ENCODE results near the gene PTPRR.

The PTPRR gene

DNA sequence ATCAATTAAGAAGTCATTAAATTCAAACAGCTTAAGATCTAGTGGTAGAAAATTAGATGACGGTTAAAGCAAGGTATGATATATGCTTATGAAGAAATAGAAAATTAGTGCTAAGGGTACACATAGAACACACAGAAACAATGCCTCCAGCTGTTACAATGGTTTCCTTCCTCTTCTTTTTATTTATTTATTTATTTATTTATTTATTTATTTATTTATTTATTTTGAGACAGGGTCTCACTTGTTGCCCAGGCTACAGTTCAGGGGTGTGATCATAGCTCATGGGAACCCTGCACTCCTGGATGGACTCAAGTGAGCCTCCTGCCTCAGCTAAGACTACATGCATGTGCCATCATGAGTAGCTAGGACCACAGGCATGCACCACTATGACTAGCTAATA, 34.9 kb upstream of the PTPRR start (continued):
- no peak for TF ChIP-seq ZNF70 (CRISPR knock-in tag; IDR thresholded peaks at IDR 0.05)

DNA sequence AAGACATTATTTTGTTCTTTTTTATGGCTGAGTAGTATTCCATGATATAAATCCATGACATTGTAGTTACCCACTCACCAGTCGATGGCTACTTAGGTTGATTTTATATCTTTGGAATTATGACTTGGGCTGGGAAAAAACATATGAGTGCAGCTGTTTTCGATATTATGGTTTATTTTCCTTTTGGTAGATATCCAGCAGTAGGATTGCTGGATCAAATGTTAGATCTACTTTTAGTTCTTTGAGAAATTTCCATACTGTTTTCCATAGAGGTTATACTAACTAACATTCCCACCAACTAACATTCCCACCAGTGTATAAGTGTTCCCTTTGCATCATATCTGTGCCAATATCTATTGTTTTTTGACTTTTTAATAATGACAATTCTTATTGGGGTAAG, 29.9 kb upstream of the PTPRR start:
- no peak for TF ChIP-seq OSR1 (CRISPR knock-in tag; IDR thresholded peaks at IDR 0.05)
- ATAC-seq: no peak

DNA sequence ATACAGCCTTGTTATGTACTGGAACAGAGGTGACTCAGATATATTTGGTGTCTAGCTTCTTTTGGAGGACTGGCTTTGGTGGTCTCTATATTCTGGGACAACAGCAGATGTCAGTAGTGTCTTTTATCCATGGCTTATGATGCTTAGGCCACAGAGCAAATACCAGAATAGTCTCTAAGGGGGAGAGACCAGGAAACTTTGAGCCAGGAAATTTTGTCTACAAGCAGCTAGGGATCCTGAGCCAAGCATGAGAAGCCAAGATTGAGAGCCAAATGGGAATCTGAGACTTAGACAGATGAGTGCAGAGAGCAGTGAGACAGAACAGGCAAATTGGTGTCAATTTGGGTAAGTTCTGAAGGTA, 28.4 kb upstream of the PTPRR start:
- no peak for ATAC-seq
- TF ChIP-seq PPARA (CRISPR knock-in tag; IDR thresholded peaks at IDR 0.05; ENCODE audit: borderline replicate concordance) (no peak), BACH2 (CRISPR knock-in tag; IDR thresholded peaks at IDR 0.05; ENCODE audit: borderline replicate concordance) (no peak), OSR1 (CRISPR knock-in tag; IDR thresholded peaks at IDR 0.05) (no peak), ESRRG (CRISPR knock-in tag; IDR thresholded peaks at IDR 0.05) (no peak), ZNF8 (CRISPR knock-in tag; IDR thresholded peaks at IDR 0.05) (no peak), ZNF70 (CRISPR knock-in tag; IDR thresholded peaks at IDR 0.05) (no peak)
- TF ChIP-seq, protein P1, sequence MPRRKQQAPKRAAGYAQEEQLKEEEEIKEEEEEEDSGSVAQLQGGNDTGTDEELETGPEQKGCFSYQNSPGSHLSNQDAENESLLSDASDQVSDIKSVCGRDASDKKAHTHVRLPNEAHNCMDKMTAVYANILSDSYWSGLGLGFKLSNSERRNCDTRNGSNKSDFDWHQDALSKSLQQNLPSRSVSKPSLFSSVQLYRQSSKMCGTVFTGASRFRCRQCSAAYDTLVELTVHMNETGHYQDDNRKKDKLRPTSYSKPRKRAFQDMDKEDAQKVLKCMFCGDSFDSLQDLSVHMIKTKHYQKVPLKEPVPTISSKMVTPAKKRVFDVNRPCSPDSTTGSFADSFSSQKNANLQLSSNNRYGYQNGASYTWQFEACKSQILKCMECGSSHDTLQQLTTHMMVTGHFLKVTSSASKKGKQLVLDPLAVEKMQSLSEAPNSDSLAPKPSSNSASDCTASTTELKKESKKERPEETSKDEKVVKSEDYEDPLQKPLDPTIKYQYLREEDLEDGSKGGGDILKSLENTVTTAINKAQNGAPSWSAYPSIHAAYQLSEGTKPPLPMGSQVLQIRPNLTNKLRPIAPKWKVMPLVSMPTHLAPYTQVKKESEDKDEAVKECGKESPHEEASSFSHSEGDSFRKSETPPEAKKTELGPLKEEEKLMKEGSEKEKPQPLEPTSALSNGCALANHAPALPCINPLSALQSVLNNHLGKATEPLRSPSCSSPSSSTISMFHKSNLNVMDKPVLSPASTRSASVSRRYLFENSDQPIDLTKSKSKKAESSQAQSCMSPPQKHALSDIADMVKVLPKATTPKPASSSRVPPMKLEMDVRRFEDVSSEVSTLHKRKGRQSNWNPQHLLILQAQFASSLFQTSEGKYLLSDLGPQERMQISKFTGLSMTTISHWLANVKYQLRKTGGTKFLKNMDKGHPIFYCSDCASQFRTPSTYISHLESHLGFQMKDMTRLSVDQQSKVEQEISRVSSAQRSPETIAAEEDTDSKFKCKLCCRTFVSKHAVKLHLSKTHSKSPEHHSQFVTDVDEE (CRISPR knock-in tag; IDR thresholded peaks at IDR 0.05): no peak

DNA sequence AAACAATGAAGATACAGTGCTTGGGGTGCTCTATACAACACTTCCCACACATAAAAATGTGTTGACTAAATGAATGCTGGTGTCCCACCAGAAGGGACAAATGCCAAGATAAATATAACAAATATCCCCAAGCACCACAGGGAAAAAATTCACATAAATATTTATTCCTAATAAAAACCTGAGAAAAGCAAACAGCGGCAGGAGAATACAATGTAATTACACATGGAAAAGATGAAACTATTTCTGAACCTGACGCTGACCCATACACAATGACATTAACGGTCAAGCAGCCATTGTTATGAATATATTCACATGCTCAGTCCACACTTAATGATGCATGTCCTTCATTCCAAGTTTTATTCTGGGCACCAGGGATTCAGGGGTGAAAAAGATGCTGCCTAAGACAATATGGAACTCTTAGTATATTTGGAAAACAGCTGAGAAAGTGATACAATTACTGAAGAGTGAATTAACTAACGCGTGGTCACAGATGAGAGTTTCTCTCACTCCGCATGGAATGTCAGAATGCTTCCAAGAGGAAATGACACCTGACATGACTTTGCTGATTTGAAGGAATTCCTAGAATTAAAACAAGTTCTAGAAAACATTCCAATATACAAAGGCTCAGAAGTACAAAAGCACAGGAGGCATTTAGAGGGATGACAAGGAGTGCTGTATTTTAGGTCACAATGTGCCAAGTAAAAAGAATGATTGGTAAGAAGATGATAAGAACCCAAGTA, 27.9 kb upstream of the PTPRR start:
- no peak for ATAC-seq
- TF ChIP-seq ZFP3 (CRISPR knock-in tag; IDR thresholded peaks at IDR 0.05): no peak
- TF ChIP-seq, protein P2, sequence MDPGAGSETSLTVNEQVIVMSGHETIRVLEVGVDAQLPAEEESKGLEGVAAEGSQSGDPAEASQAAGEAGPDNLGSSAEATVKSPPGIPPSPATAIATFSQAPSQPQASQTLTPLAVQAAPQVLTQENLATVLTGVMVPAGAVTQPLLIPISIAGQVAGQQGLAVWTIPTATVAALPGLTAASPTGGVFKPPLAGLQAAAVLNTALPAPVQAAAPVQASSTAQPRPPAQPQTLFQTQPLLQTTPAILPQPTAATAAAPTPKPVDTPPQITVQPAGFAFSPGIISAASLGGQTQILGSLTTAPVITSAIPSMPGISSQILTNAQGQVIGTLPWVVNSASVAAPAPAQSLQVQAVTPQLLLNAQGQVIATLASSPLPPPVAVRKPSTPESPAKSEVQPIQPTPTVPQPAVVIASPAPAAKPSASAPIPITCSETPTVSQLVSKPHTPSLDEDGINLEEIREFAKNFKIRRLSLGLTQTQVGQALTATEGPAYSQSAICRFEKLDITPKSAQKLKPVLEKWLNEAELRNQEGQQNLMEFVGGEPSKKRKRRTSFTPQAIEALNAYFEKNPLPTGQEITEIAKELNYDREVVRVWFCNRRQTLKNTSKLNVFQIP (CRISPR knock-in tag; IDR thresholded peaks at IDR 0.05; ENCODE audit: borderline replicate concordance, low read depth): no peak

DNA sequence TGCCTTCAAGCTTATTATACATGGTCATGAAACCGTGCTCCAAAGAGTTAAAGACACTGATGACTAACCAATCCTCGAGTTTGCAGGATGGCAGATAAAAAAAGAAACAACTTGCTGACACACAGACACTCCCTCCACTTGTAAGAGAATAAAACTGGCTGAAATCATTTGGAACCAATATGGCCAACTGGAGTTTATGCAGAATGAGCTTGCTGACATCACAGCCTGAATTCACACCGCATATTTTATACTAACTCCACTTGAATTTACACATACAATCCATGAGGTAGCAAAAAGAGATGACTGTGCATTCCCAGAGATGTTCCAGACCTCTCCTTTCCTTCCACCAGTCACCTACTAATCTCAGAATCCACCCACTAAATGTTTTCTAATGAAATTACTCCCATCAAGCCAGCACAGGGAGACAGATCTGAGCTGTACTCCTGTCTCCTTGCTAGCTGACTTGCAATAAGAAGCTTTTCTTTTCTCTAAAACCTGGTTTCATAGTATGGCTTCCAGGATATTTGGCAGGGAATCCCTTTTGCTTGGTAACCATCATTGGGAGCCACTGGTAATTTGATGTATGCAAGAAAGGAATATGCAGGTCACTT, 15.8 kb upstream of the PTPRR start:
- TF ChIP-seq, protein P3, sequence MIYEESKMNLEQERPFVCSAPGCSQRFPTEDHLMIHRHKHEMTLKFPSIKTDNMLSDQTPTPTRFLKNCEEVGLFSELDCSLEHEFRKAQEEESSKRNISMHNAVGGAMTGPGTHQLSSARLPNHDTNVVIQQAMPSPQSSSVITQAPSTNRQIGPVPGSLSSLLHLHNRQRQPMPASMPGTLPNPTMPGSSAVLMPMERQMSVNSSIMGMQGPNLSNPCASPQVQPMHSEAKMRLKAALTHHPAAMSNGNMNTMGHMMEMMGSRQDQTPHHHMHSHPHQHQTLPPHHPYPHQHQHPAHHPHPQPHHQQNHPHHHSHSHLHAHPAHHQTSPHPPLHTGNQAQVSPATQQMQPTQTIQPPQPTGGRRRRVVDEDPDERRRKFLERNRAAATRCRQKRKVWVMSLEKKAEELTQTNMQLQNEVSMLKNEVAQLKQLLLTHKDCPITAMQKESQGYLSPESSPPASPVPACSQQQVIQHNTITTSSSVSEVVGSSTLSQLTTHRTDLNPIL (CRISPR knock-in tag; IDR thresholded peaks at IDR 0.05; ENCODE audit: low read depth): no peak
- TF ChIP-seq, protein P4, sequence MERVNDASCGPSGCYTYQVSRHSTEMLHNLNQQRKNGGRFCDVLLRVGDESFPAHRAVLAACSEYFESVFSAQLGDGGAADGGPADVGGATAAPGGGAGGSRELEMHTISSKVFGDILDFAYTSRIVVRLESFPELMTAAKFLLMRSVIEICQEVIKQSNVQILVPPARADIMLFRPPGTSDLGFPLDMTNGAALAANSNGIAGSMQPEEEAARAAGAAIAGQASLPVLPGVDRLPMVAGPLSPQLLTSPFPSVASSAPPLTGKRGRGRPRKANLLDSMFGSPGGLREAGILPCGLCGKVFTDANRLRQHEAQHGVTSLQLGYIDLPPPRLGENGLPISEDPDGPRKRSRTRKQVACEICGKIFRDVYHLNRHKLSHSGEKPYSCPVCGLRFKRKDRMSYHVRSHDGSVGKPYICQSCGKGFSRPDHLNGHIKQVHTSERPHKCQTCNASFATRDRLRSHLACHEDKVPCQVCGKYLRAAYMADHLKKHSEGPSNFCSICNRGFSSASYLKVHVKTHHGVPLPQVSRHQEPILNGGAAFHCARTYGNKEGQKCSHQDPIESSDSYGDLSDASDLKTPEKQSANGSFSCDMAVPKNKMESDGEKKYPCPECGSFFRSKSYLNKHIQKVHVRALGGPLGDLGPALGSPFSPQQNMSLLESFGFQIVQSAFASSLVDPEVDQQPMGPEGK (CRISPR knock-in tag; IDR thresholded peaks at IDR 0.05; ENCODE audit: borderline replicate concordance): no peak
- peak; percentile 53; the same call in 1 of the 2 replicates for TF ChIP-seq ZFP3 (CRISPR knock-in tag; IDR thresholded peaks at IDR 0.05)
- TF ChIP-seq PPARA (CRISPR knock-in tag; IDR thresholded peaks at IDR 0.05; ENCODE audit: borderline replicate concordance): no peak
- TF ChIP-seq ZNF70 (CRISPR knock-in tag; IDR thresholded peaks at IDR 0.05): no peak
- no peak for TF ChIP-seq ZFP30 (CRISPR knock-in tag; IDR thresholded peaks at IDR 0.05)
- peak; percentile 58 for TF ChIP-seq ISL1 (CRISPR knock-in tag; IDR thresholded peaks at IDR 0.05)
- no peak for ATAC-seq

DNA sequence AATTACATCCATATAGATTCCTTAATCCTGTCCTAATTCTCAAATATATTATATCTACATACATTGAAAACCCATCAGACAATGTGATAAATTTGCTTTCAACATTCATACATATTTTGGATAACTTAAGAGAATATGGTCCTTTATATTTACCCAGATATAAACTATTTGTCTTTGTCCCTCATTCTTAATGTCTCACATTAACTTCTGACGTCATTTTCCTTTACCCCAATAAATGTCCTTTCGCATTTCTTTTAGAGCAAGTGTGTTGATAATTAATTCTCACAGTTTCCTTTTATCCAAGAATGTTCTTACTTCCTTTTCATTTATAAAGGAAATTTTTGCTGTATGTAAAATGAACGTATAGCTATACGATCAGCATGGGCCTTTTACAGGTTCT, 12.6 kb upstream of the PTPRR start:
- ATAC-seq: no peak
- TF ChIP-seq OSR1 (CRISPR knock-in tag; IDR thresholded peaks at IDR 0.05) (no peak), RARB (CRISPR knock-in tag; IDR thresholded peaks at IDR 0.05) (no peak), CSDC2 (CRISPR knock-in tag; IDR thresholded peaks at IDR 0.05) (no peak), BACH2 (CRISPR knock-in tag; IDR thresholded peaks at IDR 0.05; ENCODE audit: borderline replicate concordance) (no peak), SNAI2 (CRISPR knock-in tag; IDR thresholded peaks at IDR 0.05) (no peak)
- TF ChIP-seq, protein P5, sequence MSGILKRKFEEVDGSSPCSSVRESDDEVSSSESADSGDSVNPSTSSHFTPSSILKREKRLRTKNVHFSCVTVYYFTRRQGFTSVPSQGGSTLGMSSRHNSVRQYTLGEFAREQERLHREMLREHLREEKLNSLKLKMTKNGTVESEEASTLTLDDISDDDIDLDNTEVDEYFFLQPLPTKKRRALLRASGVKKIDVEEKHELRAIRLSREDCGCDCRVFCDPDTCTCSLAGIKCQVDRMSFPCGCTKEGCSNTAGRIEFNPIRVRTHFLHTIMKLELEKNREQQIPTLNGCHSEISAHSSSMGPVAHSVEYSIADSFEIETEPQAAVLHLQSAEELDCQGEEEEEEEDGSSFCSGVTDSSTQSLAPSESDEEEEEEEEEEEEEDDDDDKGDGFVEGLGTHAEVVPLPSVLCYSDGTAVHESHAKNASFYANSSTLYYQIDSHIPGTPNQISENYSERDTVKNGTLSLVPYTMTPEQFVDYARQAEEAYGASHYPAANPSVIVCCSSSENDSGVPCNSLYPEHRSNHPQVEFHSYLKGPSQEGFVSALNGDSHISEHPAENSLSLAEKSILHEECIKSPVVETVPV (CRISPR knock-in tag; IDR thresholded peaks at IDR 0.05): no peak

Data from SK-N-SH treated with all-trans-retinoic acid at 6 μM for 48 hours (cell line).